HG02678 (cell line): ENCODE data around the gene RNF167.

ENCODE experiments used
- ATAC-seq: cut with Tn5 transposase; IDR thresholded peaks from one replicate; pipeline ENCODE4 v1.9.1; 2021; ENCODE audit warnings: mild to moderate bottlenecking, moderate library complexity; ENCODE audit not compliant: unreplicated experiment

Gene RNF167

DNA sequence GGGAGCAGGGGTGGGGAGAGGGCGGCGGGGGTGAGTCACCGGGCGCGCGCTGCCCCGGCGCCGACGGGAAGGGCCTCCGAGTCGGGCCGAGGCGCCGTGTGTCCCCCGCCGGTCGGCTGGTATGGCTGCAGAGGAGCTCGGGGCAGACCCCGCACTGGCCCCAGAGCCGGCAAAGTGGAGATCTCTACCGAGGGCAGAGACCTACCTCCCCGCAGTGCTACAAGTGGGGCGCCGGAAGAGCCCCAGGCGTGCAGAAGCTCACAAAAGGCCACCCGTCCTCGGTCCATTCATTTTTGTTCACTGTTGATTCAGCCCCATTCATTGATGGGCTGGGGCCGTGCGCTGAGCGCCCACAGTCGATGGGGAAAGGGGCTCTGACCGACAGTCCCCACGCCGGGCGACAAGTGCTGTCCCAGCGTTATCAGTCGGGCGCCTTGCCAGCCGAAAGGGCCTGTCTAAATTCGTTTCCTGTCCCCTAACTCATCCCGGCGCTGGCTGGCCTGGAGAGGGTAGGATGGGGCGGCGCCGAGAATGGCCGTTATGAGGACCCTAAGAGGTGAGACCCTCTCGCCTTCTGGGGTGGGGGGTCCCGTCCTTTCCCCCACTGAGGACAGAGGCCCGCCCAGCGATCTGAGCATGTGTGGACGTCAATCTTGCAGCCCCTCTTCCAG is 10.1 kb downstream of the RNF167 start:
- ATAC-seq, result no peak

DNA sequence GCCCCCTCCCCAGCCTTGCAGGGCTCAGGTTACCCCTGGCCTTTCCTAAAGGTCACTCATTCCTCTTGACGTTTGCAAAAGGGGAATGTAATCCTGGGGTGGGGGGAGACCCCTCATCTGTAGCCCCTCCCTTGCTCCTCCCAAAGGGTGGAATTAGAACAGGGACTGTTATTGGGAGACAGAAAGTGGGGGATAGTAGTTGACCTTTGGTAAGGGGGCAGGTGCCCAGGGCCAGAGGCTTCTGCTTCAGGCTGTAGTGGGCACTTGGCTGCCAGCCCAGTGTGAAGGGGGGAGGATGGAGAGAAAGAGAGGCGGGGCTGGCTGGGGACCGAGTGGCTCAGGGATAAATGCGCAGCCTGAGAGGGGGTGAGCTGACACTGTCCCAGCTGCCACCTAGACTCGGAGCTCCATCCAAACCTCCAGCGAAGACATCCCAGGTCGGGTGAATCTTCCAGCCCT is 10.7 kb downstream of the RNF167 start, which contains the start of gene ENO3:
Gene ENO3, plus strand, starts transcription at position 374 of the 459 bp plus-strand sequence. CDS start 711 bp downstream, outside the sequence.
- ATAC-seq, result no peak

GRCh38 chr17:4951486-4951885 is 11.4 kb downstream of the RNF167 start:
- ATAC-seq, result no peak

GRCh38 chr17:4953451-4953961 is 13.4 kb downstream of the RNF167 start:
- no peak for ATAC-seq

GRCh38 chr17:4955091-4955490 is 15.0 kb downstream of the RNF167 start:
- no peak for ATAC-seq

DNA sequence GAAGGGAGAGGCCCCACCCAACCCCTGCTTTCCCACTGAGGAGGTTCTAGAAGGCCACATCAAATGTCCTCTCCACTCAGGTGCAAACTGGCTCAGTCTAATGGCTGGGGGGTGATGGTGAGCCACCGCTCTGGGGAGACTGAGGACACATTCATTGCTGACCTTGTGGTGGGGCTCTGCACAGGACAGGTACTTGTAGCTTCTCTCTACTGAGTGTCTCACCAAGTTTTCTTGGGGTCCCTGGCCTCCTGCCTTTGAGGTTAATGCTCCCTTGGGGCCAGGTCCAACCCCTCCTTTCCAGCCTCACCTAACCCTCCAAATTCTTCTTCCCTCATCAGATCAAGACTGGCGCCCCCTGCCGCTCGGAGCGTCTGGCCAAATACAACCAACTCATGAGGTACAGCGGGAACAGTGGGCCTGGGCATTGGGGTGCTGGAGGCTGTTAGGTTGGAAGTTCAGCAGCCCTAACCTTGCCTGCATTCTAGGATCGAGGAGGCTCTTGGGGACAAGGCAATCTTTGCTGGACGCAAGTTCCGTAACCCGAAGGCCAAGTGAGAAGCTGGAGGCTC is 16.5 kb downstream of the RNF167 start:
- no peak for ATAC-seq

DNA sequence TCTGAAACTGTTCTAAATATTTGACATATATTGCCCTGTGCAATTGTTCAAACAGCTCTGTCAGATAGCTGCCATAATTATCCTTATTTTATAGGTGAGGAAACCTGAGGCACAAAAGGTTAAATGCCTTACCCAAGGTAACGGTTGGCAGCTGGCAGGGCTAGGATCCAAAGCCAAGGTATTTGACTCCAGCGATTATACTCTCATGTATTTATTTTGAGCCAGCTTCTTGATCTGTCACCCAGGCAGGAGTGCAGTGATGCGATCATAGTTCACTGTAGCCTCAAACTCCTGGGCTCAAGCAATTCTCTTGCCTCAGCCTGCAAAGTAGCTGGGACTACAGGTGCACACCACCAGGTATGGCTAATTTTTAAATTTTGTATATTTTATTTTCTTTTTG is 18.0 kb downstream of the RNF167 start:
- ATAC-seq, result no peak

GRCh38 chr17:4959261-4959965 is 19.3 kb downstream of the RNF167 start:
- no peak for ATAC-seq

GRCh38 chr17:4960279-4960922 is 20.3 kb downstream of the RNF167 start:
- ATAC-seq, result no peak

- ATAC-seq, result no peak
Measured at GRCh38 chr17:4965311-4965986, 25.4 kb downstream of the RNF167 start.

- ATAC-seq, result peak; percentile 84
Measured at GRCh38 chr17:4966844-4967538, 26.9 kb downstream of the RNF167 start.

- peak; percentile 56 for ATAC-seq
Measured at GRCh38 chr17:4967539-4968485, 27.7 kb downstream of the RNF167 start, which contains the start of gene SPAG7. SPAG7 (minus strand) TSS chr17:4967817; CDS start chr17:4967804, 13 bp downstream.

- ATAC-seq, result no peak
Measured at GRCh38 chr17:4968486-4969046, 28.5 kb downstream of the RNF167 start.

DNA sequence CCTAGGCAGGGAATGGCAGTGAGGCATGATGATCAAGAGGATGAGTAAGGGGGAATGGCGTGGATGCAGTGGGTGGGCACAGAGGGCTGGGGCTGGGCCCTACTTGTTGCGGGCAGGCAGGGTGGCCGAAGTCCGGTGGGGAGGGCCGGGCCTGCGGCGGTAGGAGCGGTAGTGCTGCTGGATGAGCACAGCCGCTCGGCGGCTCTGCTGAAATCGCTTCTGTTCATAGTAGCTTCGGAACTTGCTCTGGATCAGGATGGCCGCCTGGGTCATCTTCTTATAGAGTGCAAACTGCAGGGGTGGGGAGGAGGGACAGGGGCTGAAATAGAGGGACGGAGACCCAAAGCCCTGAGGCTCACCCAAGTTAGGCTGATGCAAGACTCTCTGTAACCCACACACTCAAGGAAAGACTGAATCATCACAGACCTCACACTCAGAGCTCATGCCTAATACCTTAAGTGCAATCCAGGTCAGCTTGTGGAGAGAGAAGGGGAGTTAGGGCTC is 29.0 kb downstream of the RNF167 start:
- no peak for ATAC-seq

DNA sequence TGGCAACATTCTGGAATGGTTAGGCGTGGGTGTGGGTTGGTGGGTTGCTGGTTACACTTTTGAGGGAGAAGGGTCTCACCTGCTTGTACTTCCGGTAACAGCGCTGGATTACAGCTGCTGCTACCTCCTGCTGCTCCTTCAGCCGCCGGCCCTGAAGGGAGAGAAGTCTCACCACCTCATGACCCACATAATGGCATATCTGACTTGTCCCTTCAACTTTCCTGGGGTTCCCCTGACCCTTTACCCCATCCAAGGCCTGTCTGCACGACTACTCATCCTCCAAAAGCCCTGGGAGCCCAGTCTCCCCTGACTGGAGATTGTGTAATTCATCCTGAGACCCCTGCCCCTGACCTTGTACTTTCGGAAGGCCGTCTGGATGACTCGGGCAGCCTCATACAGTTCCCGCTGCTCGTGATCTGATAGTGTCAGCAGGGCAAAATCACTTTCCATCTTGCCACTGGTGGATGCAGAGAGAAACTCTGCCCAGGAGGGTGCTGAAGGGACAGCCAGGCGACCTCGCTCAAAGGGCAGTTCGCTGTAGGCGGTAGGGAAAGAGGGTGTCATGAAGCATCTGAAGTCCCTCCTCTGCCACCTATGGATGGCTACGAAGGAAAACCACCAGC is 29.6 kb downstream of the RNF167 start:
- no peak for ATAC-seq

DNA sequence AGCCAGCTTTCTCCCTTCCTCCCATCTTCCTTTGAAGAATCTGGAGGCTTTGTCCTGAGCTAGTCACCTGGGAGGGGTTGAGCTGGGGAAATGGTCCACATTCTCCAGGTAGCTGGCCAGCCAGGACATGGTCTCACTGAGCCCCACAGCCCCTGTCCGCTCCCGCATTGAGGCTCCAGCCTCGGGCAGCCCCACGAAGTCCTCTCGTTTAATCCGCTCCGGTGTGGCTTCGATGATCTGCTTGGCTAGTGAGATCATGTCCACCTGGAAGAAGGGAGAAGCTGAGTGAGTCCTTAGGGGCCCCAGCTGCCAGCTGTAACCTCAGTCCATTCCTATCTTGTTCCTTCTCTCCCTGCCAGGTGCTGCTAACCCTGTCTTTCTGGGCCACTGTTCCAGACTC is 30.2 kb downstream of the RNF167 start:
- ATAC-seq, result no peak

DNA sequence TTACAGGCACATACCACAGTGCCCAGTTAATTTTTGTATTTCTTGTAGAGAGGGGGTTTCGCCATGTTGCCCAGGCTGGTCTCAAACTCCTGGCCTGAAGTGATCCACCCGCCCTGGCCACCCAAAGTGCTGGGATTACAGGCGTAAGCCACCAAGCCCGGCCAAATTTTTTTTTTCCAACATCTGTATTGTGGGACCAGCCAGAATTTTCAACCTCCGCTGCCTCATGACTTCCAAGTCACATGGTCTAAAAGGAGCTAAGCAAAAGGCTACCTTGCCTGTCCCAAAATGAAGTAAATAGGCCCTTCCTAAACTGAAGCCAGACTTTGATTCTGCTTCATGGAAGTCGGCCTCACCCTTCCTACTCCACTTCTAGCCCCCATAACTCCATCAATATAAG is 31.8 kb downstream of the RNF167 start:
- ATAC-seq, result no peak

DNA sequence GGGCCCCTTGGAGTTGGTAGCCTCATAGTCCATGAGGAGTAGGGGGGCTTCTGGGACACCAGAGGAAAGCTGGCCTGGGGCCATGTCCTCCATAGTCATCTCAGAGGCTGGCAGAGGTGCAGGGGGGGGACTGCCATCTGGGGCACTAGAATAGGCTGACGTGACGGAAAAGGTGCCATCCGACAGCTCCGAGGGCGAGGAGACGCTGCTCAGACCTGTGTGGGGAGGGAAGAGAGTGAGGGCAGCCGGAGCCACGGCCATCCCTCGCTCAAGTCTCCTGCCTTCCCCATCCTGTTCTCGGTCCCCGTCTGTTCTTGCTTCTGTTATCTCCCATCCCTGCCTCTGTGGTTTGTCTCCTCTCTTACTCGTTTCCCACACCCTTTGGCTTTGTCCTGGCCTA is 32.3 kb downstream of the RNF167 start:
- ATAC-seq, result no peak
